Endodermal cell (in vitro differentiated cells): ENCODE results near the gene ZMYND8. TPM values are rescaled to one million over a fixed set of nuclear protein-coding genes. Genes with fewer than 3 reads are reported as not detected.
A peak's percentile ranks its signal among the peaks of the same experiment; 100 is the strongest.
"Not testable (repeated sequence)": the region's sequence is repeated elsewhere in the genome, so short reads cannot be mapped to it uniquely, and the experiment has no call there.

ENCODE experiments used
- DNase-seq: peaks from one replicate; pipeline ENCODE4 v3.0.0-alpha.2; 2017
- H3K27ac ChIP-seq: 2 replicates; pipeline ENCODE4 v1.5.1; 2013; ENCODE audit warnings: mild to moderate bottlenecking, low read depth, low read length, moderate library complexity
- H3K27me3 ChIP-seq: 2 replicates; pipeline ENCODE4 v1.6.1; 2013; ENCODE audit warnings: mild to moderate bottlenecking, low read length, moderate library complexity; ENCODE audit not compliant: insufficient read depth, control insufficient read depth, poor library complexity, severe bottlenecking
- H3K36me3 ChIP-seq: 2 replicates; pipeline ENCODE4 v1.7.0; 2013; ENCODE audit warnings: mild to moderate bottlenecking, low read length, moderate library complexity; ENCODE audit not compliant: control insufficient read depth, insufficient read depth
- H3K4me1 ChIP-seq: one replicate; pipeline ENCODE4 v1.7.0; 2013; ENCODE audit warnings: low read length; ENCODE audit not compliant: control insufficient read depth, insufficient read depth
- H3K4me3 ChIP-seq: 2 replicates; pipeline ENCODE4 v1.5.1; 2013; ENCODE audit warnings: mild to moderate bottlenecking, low read length, moderate library complexity
- H3K9ac ChIP-seq: 2 replicates; pipeline ENCODE4 v1.6.1; 2013; ENCODE audit warnings: mild to moderate bottlenecking, low read length, moderate library complexity; ENCODE audit not compliant: poor library complexity, severe bottlenecking; ENCODE audit errors: extremely low read depth
- H3K9me3 ChIP-seq: 2 replicates; pipeline ENCODE4 v1.6.1; 2013; ENCODE audit warnings: mild to moderate bottlenecking, low read length, moderate library complexity; ENCODE audit not compliant: control insufficient read depth
- H3K27ac Mint-ChIP-seq: 2 replicates; pipeline ENCODE4 v1.8.0; 2020; ENCODE audit warnings: mixed read lengths
- H3K27me3 Mint-ChIP-seq: 2 replicates; pipeline ENCODE4 v1.8.0; 2021; ENCODE audit warnings: mild to moderate bottlenecking, mixed read lengths; ENCODE audit not compliant: insufficient read depth
- H3K36me3 Mint-ChIP-seq: 2 replicates; pipeline ENCODE4 v1.8.0; 2020; ENCODE audit warnings: low read depth, mixed read lengths
- H3K4me1 Mint-ChIP-seq: 2 replicates; pipeline ENCODE4 v1.8.0; 2020; ENCODE audit warnings: mixed read lengths
- H3K4me3 Mint-ChIP-seq: 2 replicates; pipeline ENCODE4 v1.8.0; 2020; ENCODE audit warnings: mild to moderate bottlenecking, moderate library complexity, mixed read lengths
- H3K9me3 Mint-ChIP-seq: 2 replicates; pipeline ENCODE4 v1.8.0; 2020; ENCODE audit warnings: mild to moderate bottlenecking, mixed read lengths
- CTCF ChIP-seq: fragments of 200-600 bp; sonication (generic); conservative IDR thresholded peaks from 2 replicates; pipeline ENCODE4 v1.5.0; 2021; ENCODE audit warnings: antibody characterized with exemption, mild to moderate bottlenecking
- WGBS, 2 experiments: methylation state at CpG; one replicate each; pipeline versions ENCODE4 v1.1.5 to v1.1.7; 2013; ENCODE audit warnings: missing lambda C conversion rate in 2 of 2, mixed read lengths in 1 of 2; ENCODE audit not compliant: insufficient coverage in 1 of 2, insufficient read length in 1 of 2; 5-methylcytosine and 5-hydroxymethylcytosine counted together
- total RNA-seq, 2 donors: library from RNA; stranded (reverse); fragmentation: NEBNext Ultra II Directional in 1 of 2; extraction: Animal tissue kit (Norgen Biotek cat#: 25700) in 1 of 2; gene quantifications; 2 replicates in 1 of 2; 3 replicates in 1 of 2; pipeline ENCODE4 v1.2.1, GENCODE V29; 2021

ZMYND8 gene
- total RNA-seq, 2 donors from 2014 or later = 85.0 to 99.9 TPM

GRCh38 chr20:47178277-47178676, 178.2 kb downstream of the ZMYND8 start:
- no peaks in the 10 kb centered on the region for H3K9me3 ChIP-seq
- no peaks in the 10 kb centered on the region for H3K27me3 ChIP-seq
- no peak for DNase-seq
- 50 to 63% methylated on average over 2 to 3 of the region's 3 CpGs for WGBS, 2 experiments
- H3K4me3 ChIP-seq = no peak overlapping the region
- peaks cover 2% of the 10 kb centered on the region for H3K27me3 Mint-ChIP-seq
- no peak overlapping the region for H3K27ac ChIP-seq
- no peaks in the 10 kb centered on the region for H3K9me3 Mint-ChIP-seq
- H3K27ac Mint-ChIP-seq = no peak overlapping the region
- no peak overlapping the region for H3K9ac ChIP-seq
- H3K4me1 Mint-ChIP-seq = peaks cover 6% of the 10 kb centered on the region
- H3K4me1 ChIP-seq = no peaks in the 10 kb centered on the region
- no peak for TF ChIP-seq CTCF
- no peak overlapping the region for H3K4me3 Mint-ChIP-seq
- peaks cover 38% of the 10 kb centered on the region for H3K36me3 ChIP-seq
- peaks cover 37% of the 10 kb centered on the region for H3K36me3 Mint-ChIP-seq

GRCh38 chr20:47176217-47176616, 180.3 kb downstream of the ZMYND8 start:
- peaks cover 39% of the 10 kb centered on the region for H3K36me3 Mint-ChIP-seq
- WGBS, 2 experiments = 76 to 78% methylated on average over 5 of the region's 5 CpGs

GRCh38 chr20:47175493-47175892, 181.0 kb downstream of the ZMYND8 start:
- 50 to 74% methylated on average over 6 of the region's 6 CpGs for WGBS, 2 experiments
- Mint-ChIP-seq H3K27me3 (peaks cover 4% of the 10 kb centered on the region), H3K27ac (peak overlapping the region; percentile 20), H3K4me1 (peaks cover 14% of the 10 kb centered on the region), H3K9me3 (no peaks in the 10 kb centered on the region), H3K4me3 (no peak overlapping the region), H3K36me3 (peaks cover 34% of the 10 kb centered on the region)
- Histone ChIP-seq H3K9ac (no peak overlapping the region), H3K36me3 (peaks cover 40% of the 10 kb centered on the region), H3K4me1 (no peaks in the 10 kb centered on the region), H3K27me3 (no peaks in the 10 kb centered on the region), H3K27ac (no peak overlapping the region), H3K4me3 (no peak overlapping the region), H3K9me3 (no peaks in the 10 kb centered on the region)
- no peak for DNase-seq
- TF ChIP-seq CTCF = no peak

More at GRCh38 chr20:47176217-47176616, 180.3 kb downstream of the ZMYND8 start:
- not testable (repeated sequence) for H3K4me1 Mint-ChIP-seq, H3K4me3 Mint-ChIP-seq, H3K4me1 ChIP-seq, H3K27ac Mint-ChIP-seq, H3K27me3 ChIP-seq, H3K9ac ChIP-seq, H3K9me3 ChIP-seq, H3K4me3 ChIP-seq, H3K27me3 Mint-ChIP-seq, H3K9me3 Mint-ChIP-seq, DNase-seq, H3K27ac ChIP-seq
- peaks cover 46% of the 10 kb centered on the region for H3K36me3 ChIP-seq
